K562 (cell line): ENCODE measurements around the gene KIF19.

Experiments used
- BACH1 ChIP-seq: fragments of 200-800 bp; sonication (Bioruptor generic); IDR thresholded peaks from 2 replicates; pipeline ENCODE4 v1.6.1; 2016; ENCODE audit warnings: missing genetic modification characterization, missing compliant biosample characterization
- CLOCK ChIP-seq: fragments of 250-450 bp; sonication (Bioruptor Pico); IDR thresholded peaks from 2 replicates; pipeline ENCODE4 v1.4.0; 2020; ENCODE audit warnings: mild to moderate bottlenecking, moderate library complexity, borderline replicate concordance
- EZH2 ChIP-seq: IDR thresholded peaks from 2 replicates; pipeline ENCODE4 v1.6.1; 2012; ENCODE audit warnings: low read depth, mild to moderate bottlenecking, inconsistent platforms, low read length, borderline replicate concordance
- FOXK1 ChIP-seq: sonication (generic); formaldehyde crosslinking; IDR thresholded peaks from 2 replicates; pipeline ENCODE4 v1.8.0; 2022; ENCODE audit warnings: missing genetic modification reagents, mild to moderate bottlenecking, borderline replicate concordance
- FOXP4 ChIP-seq: sonication (generic); formaldehyde crosslinking; IDR thresholded peaks from 2 replicates; pipeline ENCODE4 v1.8.0; 2022; ENCODE audit warnings: mild to moderate bottlenecking, missing genetic modification reagents, borderline replicate concordance
- GTF2F1 ChIP-seq: IDR thresholded peaks from 2 replicates; pipeline ENCODE4 v1.6.1; 2011; ENCODE audit warnings: low read depth, low read length, improper control_type of control experiment
- HNRNPK ChIP-seq: fragments of 200-400 bp; formaldehyde crosslinking; IDR thresholded peaks from one replicate; pipeline ENCODE4 v1.6.1; 2018; ENCODE audit warnings: mild to moderate bottlenecking, low read depth, low read length; ENCODE audit not compliant: poor library complexity, severe bottlenecking
- MAFK ChIP-seq: IDR thresholded peaks from 2 replicates; pipeline ENCODE4 v1.6.1; 2011; ENCODE audit warnings: low read length, improper control_type of control experiment
- MXI1 ChIP-seq: IDR thresholded peaks from 2 replicates; pipeline ENCODE4 v1.6.1; 2011; ENCODE audit warnings: low read depth, mild to moderate bottlenecking, improper control_type of control experiment, low read length
- NCOA2 ChIP-seq, 2 experiments: fragments of 450-650 bp; IDR thresholded peaks; 2 replicates each; pipeline ENCODE4 v1.6.1; 2018; ENCODE audit warnings: mild to moderate bottlenecking in 2 of 2, moderate library complexity in 1 of 2; ENCODE audit not compliant: partially characterized antibody in 2 of 2
- TCF7 ChIP-seq: sonication (generic); IDR thresholded peaks from 2 replicates; pipeline ENCODE4 v1.6.1; 2016; ENCODE audit warnings: antibody characterized with exemption, borderline replicate concordance
- ZNF407 ChIP-seq: fragments of 450-650 bp; IDR thresholded peaks from 2 replicates; pipeline ENCODE4 v1.6.1; 2016; ENCODE audit warnings: low read depth

- TF ChIP-seq BACH1 (tag) (no peak), MXI1 (no peak), NCOA2 (IDR thresholded peaks at IDR 0.05; ENCODE audit: partially characterized antibody in 2 of 2) (no peak), ZNF407 (no peak), CLOCK (CRISPR knock-in tag) (no peak), GTF2F1 (no peak), EZH2 (no peak), FOXP4 (CRISPR knock-in tag) (no peak), FOXK1 (CRISPR knock-in tag) (no peak), HNRNPK (no peak), MAFK (no peak), TCF7 (no peak)
Observed at GRCh38 chr17:74316220-74316619, 9.8 kb upstream of the KIF19 start.
